H1 (cell line): ENCODE measurements around the gene GLTPD2. TPM values are rescaled to one million over a fixed set of nuclear protein-coding genes. Genes with fewer than 3 reads are reported as not detected.

Experiments
- CTCF ChIA-PET: fragments of 300-600 bp; sonication (Branson Sonifier 250); formaldehyde crosslinking; loops from one replicate; lab custom pipeline; 2021; ENCODE audit not compliant: partially characterized antibody; lab: Charles Lee
- POLR2A ChIA-PET: fragments of 300-600 bp; sonication (Branson Sonifier 250); formaldehyde crosslinking; loops from one replicate; lab custom pipeline; 2021; ENCODE audit warnings: inconsistent platforms; ENCODE audit not compliant: partially characterized antibody; lab: Charles Lee
- DNase-seq, 2 experiments: peaks; one replicate each; pipeline versions ENCODE4 v3.0.0 to v3.0.0-alpha.2; 2010 to 2022; ENCODE audit warnings: low spot score in 2 of 2, low read depth in 1 of 2, mixed read lengths in 1 of 2
- FAIRE-seq: peaks from 2 replicates; lab custom pipeline; 2011; peaks lifted over from hg19 to GRCh38; lab: Jason Lieb, UNC
- H2AFZ ChIP-seq: 2 replicates; pipeline ENCODE4 v1.8.1; 2012; ENCODE audit warnings: low read length, inconsistent platforms
- H2AK5ac ChIP-seq: 2 replicates; pipeline ENCODE4 v1.6.1; 2013; ENCODE audit warnings: low read depth, low read length
- H2BK120ac ChIP-seq: replicated peaks from 2 replicates; pipeline ENCODE3; 2013; ENCODE audit warnings: low read depth, low read length, inconsistent platforms
- H2BK12ac ChIP-seq: 2 replicates; pipeline ENCODE4 v1.6.1; 2013; ENCODE audit warnings: low read depth, low read length
- H2BK15ac ChIP-seq: 2 replicates; pipeline ENCODE4 v1.6.1; 2013; ENCODE audit warnings: low read length
- H2BK20ac ChIP-seq: 2 replicates; pipeline ENCODE4 v1.6.1; 2013; ENCODE audit warnings: low read length
- H2BK5ac ChIP-seq: 2 replicates; pipeline ENCODE4 v1.6.1; 2013; ENCODE audit warnings: low read depth, low read length
- H3K14ac ChIP-seq: 2 replicates; pipeline ENCODE4 v1.6.1; 2013; ENCODE audit warnings: inconsistent platforms; ENCODE audit not compliant: insufficient read length
- H3K18ac ChIP-seq: 2 replicates; pipeline ENCODE4 v1.6.1; 2013; ENCODE audit warnings: low read length; ENCODE audit errors: extremely low read depth
- H3K23ac ChIP-seq: 2 replicates; pipeline ENCODE4 v1.6.1; 2013; ENCODE audit warnings: inconsistent platforms; ENCODE audit not compliant: insufficient read length
- H3K23me2 ChIP-seq: 2 replicates; pipeline ENCODE4 v1.6.1; 2013; ENCODE audit warnings: low read depth, low read length
- H3K27ac ChIP-seq: 2 replicates; pipeline ENCODE4 v1.6.1; 2011; ENCODE audit warnings: low read depth, low read length, inconsistent platforms
- H3K27me3 ChIP-seq, 4 experiments: replicated peaks in 1 of 4; 1 replicate in 1 of 4; 2 replicates in 3 of 4; pipeline versions ENCODE4 v1.6.1 to v1.8.1; 2011 to 2013; ENCODE audit warnings: low read length in 3 of 4, mild to moderate bottlenecking in 3 of 4, inconsistent platforms in 2 of 4, mixed read lengths in 2 of 4, moderate library complexity in 1 of 4; ENCODE audit not compliant: control insufficient read depth in 3 of 4, insufficient read depth in 3 of 4; ENCODE audit errors: extremely low read depth in 1 of 4
- H3K36me3 ChIP-seq, 4 experiments: 2 replicates each; pipeline versions ENCODE4 v1.6.1 to v1.8.1; 2011 to 2013; ENCODE audit warnings: mild to moderate bottlenecking in 4 of 4, low read length in 3 of 4, moderate library complexity in 2 of 4, control low read depth in 1 of 4, inconsistent platforms in 1 of 4; ENCODE audit not compliant: insufficient read depth in 4 of 4, control insufficient read depth in 2 of 4
- H3K4ac ChIP-seq: replicated peaks from 2 replicates; pipeline ENCODE3; 2013; ENCODE audit warnings: low read length, low read depth, mixed read lengths, inconsistent platforms; ENCODE audit not compliant: insufficient read length
- H3K4me1 ChIP-seq, 4 experiments: replicated peaks in 1 of 4; 1 replicate in 1 of 4; 2 replicates in 3 of 4; pipeline versions ENCODE4 v1.6.1 to v1.8.1; 2011 to 2013; ENCODE audit warnings: low read length in 3 of 4, inconsistent platforms in 2 of 4, mixed read lengths in 1 of 4; ENCODE audit not compliant: insufficient read depth in 4 of 4, control insufficient read depth in 3 of 4
- H3K4me2 ChIP-seq, 2 experiments: 2 replicates each; pipeline versions ENCODE4 v1.6.1 to v1.8.1; 2011 to 2013; ENCODE audit warnings: low read depth in 2 of 2, low read length in 2 of 2, control low read depth in 1 of 2, inconsistent platforms in 1 of 2, mild to moderate bottlenecking in 1 of 2; ENCODE audit not compliant: insufficient read depth in 1 of 2
- H3K4me3 ChIP-seq, 4 experiments: fragments of 200-600, 300-600 bp in 1 of 4; sonication (generic), shearing (Covaris generic), sonication (Bioruptor Twin) in 1 of 4; 2 replicates each; pipeline versions ENCODE4 v1.5.1 to v1.8.1; 2011 to 2016; ENCODE audit warnings: low read length in 4 of 4, low read depth in 3 of 4, control low read depth in 2 of 4, inconsistent platforms in 2 of 4, mild to moderate bottlenecking in 2 of 4, mixed read lengths in 1 of 4, moderate library complexity in 1 of 4; ENCODE audit not compliant: insufficient read depth in 2 of 4; ENCODE audit errors: extremely low read depth in 1 of 4
- H3K56ac ChIP-seq: replicated peaks from 2 replicates; pipeline ENCODE3; 2013; ENCODE audit warnings: low read depth, mild to moderate bottlenecking, mixed read lengths, low read length, inconsistent platforms; ENCODE audit not compliant: insufficient read length
- H3K79me1 ChIP-seq: 2 replicates; pipeline ENCODE4 v1.6.1; 2013; ENCODE audit warnings: low read depth, low read length, control low read depth
- H3K79me2 ChIP-seq, 2 experiments: 2 replicates each; pipeline versions ENCODE4 v1.6.1 to v1.8.1; 2012 to 2013; ENCODE audit warnings: low read length in 2 of 2, mild to moderate bottlenecking in 2 of 2, inconsistent platforms in 1 of 2; ENCODE audit not compliant: insufficient read depth in 2 of 2, control insufficient read depth in 1 of 2
- H3K9ac ChIP-seq, 4 experiments: replicated peaks in 1 of 4; 1 replicate in 1 of 4; 2 replicates in 3 of 4; pipeline versions ENCODE4 v1.6.1 to v1.8.1; 2011 to 2013; ENCODE audit warnings: low read depth in 3 of 4, low read length in 3 of 4, control low read depth in 2 of 4, mild to moderate bottlenecking in 2 of 4, moderate library complexity in 2 of 4, inconsistent platforms in 1 of 4; ENCODE audit errors: extremely low read depth in 1 of 4
- H3K9me3 ChIP-seq, 2 experiments: 2 replicates each; pipeline versions ENCODE4 v1.6.1 to v1.8.1; 2012 to 2013; ENCODE audit warnings: mild to moderate bottlenecking in 2 of 2, moderate library complexity in 2 of 2, control low read depth in 1 of 2, inconsistent platforms in 1 of 2, low read depth in 1 of 2, low read length in 1 of 2, mixed read lengths in 1 of 2; ENCODE audit not compliant: insufficient read depth in 2 of 2
- H4K20me1 ChIP-seq, 2 experiments: replicated peaks in 1 of 2; 2 replicates each; pipeline versions ENCODE3 to v1.8.1; 2011 to 2013; ENCODE audit warnings: inconsistent platforms in 2 of 2, low read length in 2 of 2, mild to moderate bottlenecking in 1 of 2; ENCODE audit not compliant: insufficient read depth in 2 of 2, control insufficient read depth in 1 of 2
- H4K5ac ChIP-seq: 2 replicates; pipeline ENCODE4 v1.6.1; 2013; ENCODE audit warnings: low read length, low read depth, mixed read lengths, inconsistent platforms; ENCODE audit not compliant: insufficient read length
- H4K8ac ChIP-seq: 2 replicates; pipeline ENCODE4 v1.8.0; 2013; ENCODE audit warnings: mild to moderate bottlenecking, moderate library complexity, low read length, inconsistent platforms; ENCODE audit not compliant: insufficient read depth; ENCODE audit errors: extremely low read depth
- H4K91ac ChIP-seq: replicated peaks from 2 replicates; pipeline ENCODE3; 2013; ENCODE audit warnings: low read length, mixed read lengths, inconsistent platforms; ENCODE audit not compliant: insufficient read length
- ATF3 ChIP-seq: IDR thresholded peaks from 2 replicates; pipeline ENCODE4 v1.6.1; 2011; ENCODE audit warnings: low read depth, mild to moderate bottlenecking, low read length; ENCODE audit not compliant: insufficient read depth
- CHD1 ChIP-seq: IDR thresholded peaks from 2 replicates; pipeline ENCODE4 v1.6.1; 2012; ENCODE audit warnings: low read depth, low read length, improper control_type of control experiment
- CTCF ChIP-seq, 3 experiments: IDR thresholded peaks; 1 replicate in 2 of 3; 2 replicates in 1 of 3; pipeline versions ENCODE4 v1.5.1 to v1.6.1; 2011; ENCODE audit warnings: low read length in 3 of 3, mild to moderate bottlenecking in 3 of 3, inconsistent platforms in 2 of 3, low read depth in 1 of 3, moderate library complexity in 1 of 3; ENCODE audit not compliant: insufficient read depth in 1 of 3; ENCODE audit errors: control extremely low read depth in 1 of 3
- EP300 ChIP-seq, 2 experiments: IDR thresholded peaks; 1 replicate in 1 of 2; 2 replicates in 1 of 2; pipeline ENCODE4 v1.6.1; 2011 to 2012; ENCODE audit warnings: low read depth in 2 of 2, low read length in 2 of 2, mild to moderate bottlenecking in 2 of 2, borderline replicate concordance in 1 of 2, inconsistent platforms in 1 of 2, moderate library complexity in 1 of 2
- KDM5A ChIP-seq: fragments of 200-600 bp; IDR thresholded peaks from 2 replicates; pipeline ENCODE4 v1.7.1; 2012; ENCODE audit warnings: mild to moderate bottlenecking, low read length, inconsistent platforms, mixed read lengths
- NANOG ChIP-seq: IDR thresholded peaks from 2 replicates; pipeline ENCODE4 v1.6.1; 2011; ENCODE audit warnings: low read length, low read depth, mild to moderate bottlenecking, inconsistent platforms; ENCODE audit not compliant: insufficient read depth, poor library complexity, severe bottlenecking
- PHF8 ChIP-seq: fragments of 200-600 bp; sonication (generic); conservative IDR thresholded peaks from 2 replicates; pipeline ENCODE4 v1.7.1; 2012; ENCODE audit warnings: low read depth, mild to moderate bottlenecking, inconsistent platforms, low read length, moderate library complexity
- RAD21 ChIP-seq, 2 experiments: IDR thresholded peaks in 1 of 2; conservative IDR thresholded peaks in 1 of 2; 2 replicates each; pipeline ENCODE4 v1.6.1; 2011; ENCODE audit warnings: low read depth in 2 of 2, low read length in 2 of 2, improper control_type of control experiment in 1 of 2, inconsistent platforms in 1 of 2, mild to moderate bottlenecking in 1 of 2, moderate library complexity in 1 of 2
- SRF ChIP-seq: IDR thresholded peaks from 2 replicates; pipeline ENCODE4 v1.6.1; 2011; ENCODE audit warnings: mild to moderate bottlenecking, low read depth, low read length, moderate library complexity
- TAF7 ChIP-seq: optimal IDR thresholded peaks from 2 replicates; pipeline ENCODE3; 2011; ENCODE audit warnings: low read depth, mild to moderate bottlenecking, inconsistent platforms, low read length, moderate library complexity, borderline replicate concordance
- WGBS, 2 experiments: shearing (Covaris generic) in 1 of 2; methylation state at CpG; one replicate each; pipeline versions ENCODE4 v1.1.6 to v1.1.7; 2013 to 2015; ENCODE audit warnings: low lambda C conversion rate in 2 of 2, mixed read lengths in 2 of 2, inconsistent platforms in 1 of 2, low coverage in 1 of 2, missing lambda C conversion rate in 1 of 2; ENCODE audit not compliant: insufficient replicate concordance in 2 of 2, insufficient coverage in 1 of 2, insufficient read length in 1 of 2; ENCODE audit errors: extremely low coverage in 1 of 2, missing lambda C conversion rate in 1 of 2; 5-methylcytosine and 5-hydroxymethylcytosine counted together
- polyA plus RNA-seq, 7 experiments: library from polyadenylated mRNA; depleted of rRNA in 3 of 7; stranded (reverse) in 5 of 7; unstranded in 2 of 7; fragments of >200 nt in 5 of 7; fragments of 200-250 nt in 2 of 7; gene quantifications; 1 replicate in 5 of 7; 2 replicates in 1 of 7; 4 replicates in 1 of 7; pipeline versions ENCODE4 v1.2.1 to v1.2.3, GENCODE V29; 2011 to 2013; ENCODE audit warnings: missing spikeins in 2 of 7, mixed read lengths in 2 of 7
- total RNA-seq: library from RNA; stranded (reverse); fragmentation: NEBNext Ultra II Directional; extraction: Animal tissue kit (Norgen Biotek cat#: 25700); gene quantifications from 2 replicates; pipeline ENCODE4 v1.2.1, GENCODE V29; 2021

Gene GLTPD2
- total and polyA plus RNA-seq, 2 of the 8 experiments (the other 6 are each of a cell fraction or from before 2014, with no cell fraction given): not detected

GRCh38 chr17:4766201-4766600, 22.6 kb upstream of the GLTPD2 start:
- Histone ChIP-seq H4K5ac (no peak overlapping the region), H2BK5ac (no peak overlapping the region), H3K14ac (no peak overlapping the region), H4K91ac (no peak overlapping the region), H3K79me2 (no peaks in the 10 kb centered on the region), H3K9ac (no peak overlapping the region), H2BK120ac (no peak overlapping the region), H2AK5ac (no peak overlapping the region), H2AFZ (no peak overlapping the region), H3K18ac (no peak overlapping the region), H4K8ac (no peak overlapping the region), H3K4me2 (no peak overlapping the region), H4K20me1 (no peaks in the 10 kb centered on the region), H3K23me2 (no peaks in the 10 kb centered on the region), H3K23ac (no peak overlapping the region), H3K4me3 (no peak overlapping the region), H3K9me3 (no peaks in the 10 kb centered on the region), H3K36me3 (no peaks in the 10 kb centered on the region), H2BK12ac (no peak overlapping the region), H2BK15ac (no peak overlapping the region), H3K4me1 (no peaks in the 10 kb centered on the region), H3K79me1 (no peaks in the 10 kb centered on the region; the same call in 1 of the 2 replicates), H3K4ac (no peak overlapping the region), H3K56ac (no peak overlapping the region), H2BK20ac (no peak overlapping the region), H3K27me3 (no peaks in the 10 kb centered on the region), H3K27ac (no peak overlapping the region)
- FAIRE-seq (no peak), DNase-seq (no peak)
- WGBS, 2 experiments: 88% methylated on average over 3 of the region's 3 CpGs; no CpG with 5 or more reads in 1 of the 2 experiments
- POLR2A ChIA-PET: interaction anchor here (0.6 kb wide), 1 partner anchor 21 kb away, joined by 3 read pairs; no protein-coding TSS in a partner anchor
- CTCF ChIA-PET: no interaction called here
- TF ChIP-seq CHD1 (no peak), NANOG (no peak), CTCF (IDR thresholded peaks at IDR 0.05; ENCODE audit: control extremely low read depth in 1 of 3, insufficient read depth in 1 of 3, low read depth in 1 of 3, low read length in 3 of 3) (no peak), SRF (no peak), RAD21 (IDR thresholded peaks at IDR 0.05 in 1 of 2, conservative IDR thresholded peaks at IDR 0.05 in 1 of 2; ENCODE audit: low read depth in 2 of 2, low read length in 2 of 2) (no peak), TAF7 (no peak), EP300 (IDR thresholded peaks at IDR 0.05; ENCODE audit: borderline replicate concordance in 1 of 2, low read depth in 2 of 2, low read length in 2 of 2) (no peak), KDM5A (no peak), ATF3 (no peak), PHF8 (no peak)
